A673 (cell line): Measurements from ENCODE around the gene IQCM. TPM values are rescaled to one million over a fixed set of nuclear protein-coding genes. Genes with fewer than 3 reads are reported as not detected.

Source experiments
- BruUV-seq: library from RNA; stranded (reverse); fragments of 400-500 nt; replicated peaks from 2 replicates; lab custom pipeline; 2021; lab: Mats Ljungman, UMichigan
- CTCF ChIA-PET: fragments of 300-600 bp; sonication (Branson Sonifier 250); formaldehyde crosslinking; loops from one replicate; lab custom pipeline; 2022; ENCODE audit warnings: antibody characterized with exemption; lab: Charles Lee
- POLR2A ChIA-PET: fragments of 300-600 bp; sonication (Branson Sonifier 250); formaldehyde crosslinking; loops from one replicate; lab custom pipeline; 2022; ENCODE audit warnings: antibody characterized with exemption; ENCODE audit not compliant: low non-redundant PET; lab: Charles Lee
- DNase-seq: peaks from one replicate; pipeline ENCODE4 v3.0.0-alpha.2; 2015; ENCODE audit warnings: low spot score
- H3K27ac ChIP-seq: fragments of 200-600 bp; sonication (generic); 2 replicates; pipeline ENCODE4 v1.5.1; 2016; ENCODE audit warnings: mixed run types, low read depth, mild to moderate bottlenecking, mixed read lengths, antibody characterized with exemption, low read length; ENCODE audit not compliant: poor library complexity, severe bottlenecking
- H3K27me3 ChIP-seq: fragments of 200-600 bp; sonication (generic); replicated peaks from 2 replicates; pipeline ENCODE4 v1.6.1; 2017; ENCODE audit warnings: mixed run types, low read depth, mild to moderate bottlenecking, mixed read lengths, antibody characterized with exemption, low read length; ENCODE audit not compliant: insufficient read depth, poor library complexity
- H3K36me3 ChIP-seq: fragments of 200-600 bp; sonication (generic); 2 replicates; pipeline ENCODE4 v1.6.1; 2016; ENCODE audit warnings: mixed run types, mild to moderate bottlenecking, mixed read lengths, antibody characterized with exemption, low read length; ENCODE audit not compliant: insufficient read depth, poor library complexity, severe bottlenecking
- H3K4me1 ChIP-seq: fragments of 200-600 bp; sonication (generic); 2 replicates; pipeline ENCODE4 v1.6.1; 2017; ENCODE audit warnings: mixed run types, mild to moderate bottlenecking, mixed read lengths, antibody characterized with exemption, low read length; ENCODE audit not compliant: insufficient read depth, poor library complexity, severe bottlenecking
- H3K4me3 ChIP-seq: fragments of 200-600 bp; sonication (generic); 2 replicates; pipeline ENCODE4 v1.5.1; 2016; ENCODE audit warnings: low read depth, mixed run types, mild to moderate bottlenecking, mixed read lengths, low read length; ENCODE audit not compliant: poor library complexity, severe bottlenecking
- H3K9me3 ChIP-seq: fragments of 200-600 bp; sonication (generic); 2 replicates; pipeline ENCODE4 v1.6.1; 2016; ENCODE audit warnings: mixed run types, low read depth, mild to moderate bottlenecking, mixed read lengths, antibody characterized with exemption, low read length; ENCODE audit not compliant: poor library complexity, severe bottlenecking
- EZH2 ChIP-seq: fragments of 200-600 bp; sonication (generic); IDR thresholded peaks from 2 replicates; pipeline ENCODE4 v1.6.1; 2017; ENCODE audit warnings: borderline replicate concordance, low read depth, mild to moderate bottlenecking, mixed read lengths, antibody characterized with exemption, low read length; ENCODE audit not compliant: poor library complexity, severe bottlenecking
- intact Hi-C: fragments of 100-400 bp; cut with micrococcal nuclease; formaldehyde crosslinking; loops from one replicate; pipeline ENCODE4 v1.10.0; 2022; ENCODE audit not compliant: unreplicated experiment
- total RNA-seq: library from RNA; stranded (reverse); gene quantifications from 2 replicates; pipeline ENCODE4 v1.2.3, GENCODE V29; 2021
- TF ChIP-seq, protein P1 (sequence below): fragments of 300-800, 200-600 bp; sonication (generic); conservative IDR thresholded peaks from 2 replicates; pipeline ENCODE4 v1.5.1; 2017; ENCODE audit warnings: low read depth, mild to moderate bottlenecking, antibody characterized with exemption, low read length, moderate library complexity, mixed read lengths

IQCM gene
- total RNA-seq, 1 experiment from 2014 or later = not detected

DNA sequence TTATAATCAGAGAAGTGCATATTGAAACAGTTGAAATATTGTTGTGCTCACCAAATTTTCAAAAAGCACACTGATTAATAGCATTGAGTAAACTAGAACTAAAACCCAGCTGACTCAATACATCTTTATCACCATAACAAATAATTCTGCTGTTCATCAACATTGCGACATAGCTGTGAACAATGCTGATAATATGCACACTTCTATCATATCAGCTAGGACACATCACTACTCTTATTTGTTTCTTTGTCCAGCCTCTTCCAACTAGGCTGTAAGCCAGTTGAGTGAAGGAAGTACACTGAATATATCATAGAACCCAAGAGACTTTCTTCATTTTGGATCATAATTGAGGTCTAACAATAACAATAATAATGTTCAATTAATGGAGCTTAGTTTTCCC, 349.7 kb downstream of the IQCM start:
- H3K9me3 ChIP-seq = peaks cover 4% of the 10 kb centered on the region
- H3K27me3 ChIP-seq = no peaks in the 10 kb centered on the region
- DNase-seq = no peak
- CTCF ChIA-PET = no interaction called here
- no peak overlapping the region for H3K4me3 ChIP-seq
- intact Hi-C loops = no loop called here
- no peaks in the 10 kb centered on the region for H3K4me1 ChIP-seq
- no peaks in the 10 kb centered on the region for H3K36me3 ChIP-seq
- H3K27ac ChIP-seq = no peak overlapping the region
- POLR2A ChIA-PET = no interaction called here
- no TSS peak for BruUV-seq
- TF ChIP-seq EZH2 = no peak
- TF ChIP-seq, protein P1, sequence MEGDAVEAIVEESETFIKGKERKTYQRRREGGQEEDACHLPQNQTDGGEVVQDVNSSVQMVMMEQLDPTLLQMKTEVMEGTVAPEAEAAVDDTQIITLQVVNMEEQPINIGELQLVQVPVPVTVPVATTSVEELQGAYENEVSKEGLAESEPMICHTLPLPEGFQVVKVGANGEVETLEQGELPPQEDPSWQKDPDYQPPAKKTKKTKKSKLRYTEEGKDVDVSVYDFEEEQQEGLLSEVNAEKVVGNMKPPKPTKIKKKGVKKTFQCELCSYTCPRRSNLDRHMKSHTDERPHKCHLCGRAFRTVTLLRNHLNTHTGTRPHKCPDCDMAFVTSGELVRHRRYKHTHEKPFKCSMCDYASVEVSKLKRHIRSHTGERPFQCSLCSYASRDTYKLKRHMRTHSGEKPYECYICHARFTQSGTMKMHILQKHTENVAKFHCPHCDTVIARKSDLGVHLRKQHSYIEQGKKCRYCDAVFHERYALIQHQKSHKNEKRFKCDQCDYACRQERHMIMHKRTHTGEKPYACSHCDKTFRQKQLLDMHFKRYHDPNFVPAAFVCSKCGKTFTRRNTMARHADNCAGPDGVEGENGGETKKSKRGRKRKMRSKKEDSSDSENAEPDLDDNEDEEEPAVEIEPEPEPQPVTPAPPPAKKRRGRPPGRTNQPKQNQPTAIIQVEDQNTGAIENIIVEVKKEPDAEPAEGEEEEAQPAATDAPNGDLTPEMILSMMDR = no peak

DNA sequence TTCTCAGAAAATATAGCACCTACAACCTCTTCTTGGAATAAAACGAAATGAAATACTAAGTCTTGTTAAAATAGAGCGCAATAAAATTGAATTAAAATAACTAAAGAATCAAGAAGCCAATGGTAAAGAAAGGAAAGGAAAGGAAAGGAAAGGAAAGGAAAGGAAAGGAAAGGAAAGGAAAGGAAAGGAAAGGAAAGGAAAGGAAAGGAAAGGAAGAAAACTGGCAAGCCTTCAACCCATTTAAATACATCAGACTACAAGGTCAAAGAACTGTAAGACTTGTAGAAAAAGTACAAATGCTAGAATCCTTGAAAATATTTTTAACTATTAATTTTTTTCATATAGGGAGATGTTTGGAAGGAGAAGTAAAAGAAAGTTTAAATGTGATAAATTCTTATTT, 372.1 kb downstream of the IQCM start:
- POLR2A ChIA-PET = no interaction called here
- Histone ChIP-seq H3K9me3 (peaks cover 6% of the 10 kb centered on the region), H3K4me1 (peaks cover 21% of the 10 kb centered on the region), H3K36me3 (no peaks in the 10 kb centered on the region), H3K27ac (no peak overlapping the region), H3K4me3 (no peak overlapping the region), H3K27me3 (no peaks in the 10 kb centered on the region)
- BruUV-seq = no TSS peak
- TF ChIP-seq, protein P1 = no peak
- TF ChIP-seq EZH2 = no peak
- no peak for DNase-seq
- CTCF ChIA-PET = no interaction called here
- intact Hi-C loops = no loop called here

DNA sequence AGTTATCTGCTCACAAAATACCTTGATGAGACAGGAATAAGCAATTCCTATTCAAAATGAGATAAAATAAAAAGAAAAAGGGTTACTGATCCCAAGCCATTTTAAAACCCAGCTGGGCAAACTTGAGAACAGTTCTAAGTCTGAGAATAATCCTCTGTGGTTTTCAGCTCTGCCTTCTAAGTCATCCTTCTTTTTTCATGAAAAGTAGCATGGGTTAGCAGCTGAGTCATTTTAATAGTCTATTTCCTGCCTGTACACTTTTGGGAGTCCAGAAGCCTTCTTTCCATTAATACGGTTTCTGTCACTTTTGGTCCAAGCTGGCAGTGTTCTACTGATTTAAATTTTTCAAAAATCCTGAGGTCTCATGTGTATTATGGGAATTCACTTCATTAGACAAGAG, 374.3 kb downstream of the IQCM start:
- Histone ChIP-seq H3K9me3 (no peaks in the 10 kb centered on the region), H3K27me3 (no peaks in the 10 kb centered on the region), H3K4me1 (peaks cover 21% of the 10 kb centered on the region), H3K4me3 (no peak overlapping the region), H3K36me3 (no peaks in the 10 kb centered on the region), H3K27ac (peak overlapping the region; percentile 56)
- intact Hi-C loops = no loop called here
- no TSS peak for BruUV-seq
- peak; percentile 91 for DNase-seq
- TF ChIP-seq EZH2 = no peak
- TF ChIP-seq, protein P1 = no peak
- POLR2A ChIA-PET = no interaction called here
- CTCF ChIA-PET = no interaction called here
